Skeletal muscle satellite cell (primary cell): ENCODE results near the gene BSN. TPM values are rescaled to one million over a fixed set of nuclear protein-coding genes. Genes with fewer than 3 reads are reported as not detected.
A peak's percentile ranks its signal among the peaks of the same experiment; 100 is the strongest.

ENCODE experiments used
- H3K27me3 ChIP-seq: 2 replicates; pipeline ENCODE4 v1.7.0; 2013; ENCODE audit warnings: low read length; ENCODE audit not compliant: control insufficient read depth, insufficient read depth
- H3K36me3 ChIP-seq: 2 replicates; pipeline ENCODE4 v1.7.0; 2013; ENCODE audit warnings: mild to moderate bottlenecking, control low read depth, low read length; ENCODE audit not compliant: insufficient read depth
- H3K4me1 ChIP-seq: 2 replicates; pipeline ENCODE4 v1.7.0; 2013; ENCODE audit warnings: low read length; ENCODE audit not compliant: control insufficient read depth, insufficient read depth
- H3K4me2 ChIP-seq: 2 replicates; pipeline ENCODE4 v1.7.0; 2013; ENCODE audit warnings: mild to moderate bottlenecking, low read length
- H3K4me3 ChIP-seq: 2 replicates; pipeline ENCODE4 v1.7.0; 2013; ENCODE audit warnings: low read length
- H3K9ac ChIP-seq: 2 replicates; pipeline ENCODE4 v1.7.0; 2013; ENCODE audit warnings: mild to moderate bottlenecking, low read depth, low read length, moderate library complexity
- H3K9me3 ChIP-seq: replicated peaks from 2 replicates; pipeline ENCODE4 v1.7.0; 2013; ENCODE audit warnings: mild to moderate bottlenecking, control low read depth, low read length
- small RNA-seq: library from RNA; depleted of rRNA; stranded (forward); fragments of <200 nt; gene quantifications from one replicate; pipeline ENCODE3, GENCODE V24; 2012

BSN gene

DNA sequence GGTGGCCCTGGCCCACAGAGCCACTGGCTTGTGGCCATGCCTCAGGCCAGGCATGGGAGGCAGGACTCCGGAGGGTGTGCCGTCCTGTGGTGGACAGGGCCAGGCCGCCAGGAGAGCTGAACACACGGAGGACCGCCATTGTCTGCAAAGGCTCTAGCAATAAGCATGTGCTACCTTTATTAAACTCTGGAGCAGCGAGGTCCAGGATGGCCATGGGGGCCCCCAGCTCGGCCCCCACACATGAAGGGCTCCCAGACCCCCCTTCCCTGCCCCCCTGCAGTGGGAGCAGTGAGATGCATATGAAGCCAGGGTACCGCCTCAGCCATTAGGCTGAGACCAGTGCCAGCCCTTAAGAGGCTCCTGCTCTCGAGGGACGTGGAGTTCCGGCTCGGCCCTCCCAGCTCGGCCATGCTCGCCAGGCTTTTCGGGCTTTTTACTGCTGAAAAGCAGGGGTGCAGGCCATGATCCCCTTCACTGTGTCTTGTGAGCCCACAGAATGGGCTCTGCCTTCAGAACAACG is 162.5 kb downstream of the BSN start:
- H3K4me3 ChIP-seq: no peak overlapping the region
- H3K9ac ChIP-seq: no peak overlapping the region
- peaks cover 14% of the 10 kb centered on the region for H3K36me3 ChIP-seq
- H3K27me3 ChIP-seq: no peaks in the 10 kb centered on the region
- H3K4me2 ChIP-seq: no peak overlapping the region
- no peaks in the 10 kb centered on the region for H3K9me3 ChIP-seq
- peaks cover 10% of the 10 kb centered on the region for H3K4me1 ChIP-seq

- Histone ChIP-seq H3K36me3 (peaks cover 20% of the 10 kb centered on the region), H3K4me3 (no peak overlapping the region), H3K9ac (no peak overlapping the region)
Measured at GRCh38 chr3:49717211-49717958, 163.1 kb downstream of the BSN start.

DNA sequence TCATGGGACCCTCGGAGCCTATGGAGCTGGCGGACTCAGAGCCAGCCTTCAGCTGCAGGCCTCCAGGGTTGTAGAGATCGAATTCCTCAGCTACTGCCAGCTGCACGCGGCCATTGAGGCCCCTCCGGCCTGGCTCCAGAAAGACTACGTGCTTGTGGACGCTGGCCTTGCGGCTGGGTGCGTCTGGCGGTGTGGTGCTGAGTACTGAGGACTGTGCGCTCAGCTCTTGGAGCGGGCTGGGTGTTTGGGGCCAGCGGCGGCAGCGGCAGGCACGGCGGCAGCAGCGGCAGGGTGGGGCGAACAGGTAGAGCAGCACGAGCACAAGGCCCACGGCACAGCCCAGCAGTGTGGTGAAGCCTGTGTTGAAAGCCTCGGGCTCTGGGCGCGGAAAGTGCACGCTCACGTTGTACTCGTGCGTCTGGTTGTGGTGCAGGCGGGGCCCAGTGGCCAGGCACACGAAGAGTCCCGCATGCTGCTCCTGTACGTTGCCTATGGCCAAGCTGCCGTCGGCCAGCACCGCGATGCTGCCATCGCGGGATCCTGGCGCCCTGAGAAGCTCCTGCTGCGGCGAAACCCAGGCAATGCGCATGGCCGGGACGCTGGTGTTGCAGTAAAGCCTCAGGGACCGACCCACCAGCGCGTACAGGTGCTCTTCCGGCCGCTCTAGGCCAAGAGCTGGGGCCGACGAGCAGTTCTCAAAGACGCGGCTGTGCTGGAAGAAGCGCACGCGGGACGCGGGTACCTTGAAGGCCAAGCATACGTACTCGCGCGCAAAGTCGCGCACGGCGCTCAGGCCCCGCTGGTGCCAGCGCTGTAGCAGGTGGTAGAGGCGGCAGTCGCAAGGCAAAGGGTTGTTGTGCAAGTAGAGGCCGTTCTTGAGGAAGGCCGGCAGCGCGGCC is 163.9 kb downstream of the BSN start:
- no peak overlapping the region for H3K9ac ChIP-seq
- peaks cover 21% of the 10 kb centered on the region for H3K4me1 ChIP-seq
- no peaks in the 10 kb centered on the region for H3K9me3 ChIP-seq
- no peak overlapping the region for H3K4me3 ChIP-seq
- peaks cover 25% of the 10 kb centered on the region for H3K36me3 ChIP-seq
- H3K4me2 ChIP-seq: peak overlapping the region; percentile 91
- H3K27me3 ChIP-seq: no peaks in the 10 kb centered on the region

More at GRCh38 chr3:49717211-49717958, 163.1 kb downstream of the BSN start:
- H3K9me3 ChIP-seq: no peaks in the 10 kb centered on the region
- no peak overlapping the region for H3K4me2 ChIP-seq
- no peaks in the 10 kb centered on the region for H3K27me3 ChIP-seq
- peaks cover 13% of the 10 kb centered on the region for H3K4me1 ChIP-seq

GRCh38 chr3:49718858-49719213 is 164.6 kb downstream of the BSN start:
- no peaks in the 10 kb centered on the region for H3K27me3 ChIP-seq
- peaks cover 25% of the 10 kb centered on the region for H3K36me3 ChIP-seq
- peaks cover 21% of the 10 kb centered on the region for H3K4me1 ChIP-seq
- H3K4me2 ChIP-seq: peak overlapping the region; percentile 91
- H3K4me3 ChIP-seq: peak overlapping the region; percentile 66
- H3K9ac ChIP-seq: no peak overlapping the region
- H3K9me3 ChIP-seq: no peaks in the 10 kb centered on the region

GRCh38 chr3:49719214-49719884 is 165.1 kb downstream of the BSN start, which contains the start of gene AMIGO3:
TSS of gene AMIGO3 (minus strand) at chr3:49719684. CDS start at chr3:49719465, 219 bp downstream.
- no peak within 1 kb of the TSS for H3K9ac ChIP-seq
- H3K9me3 ChIP-seq: no peaks in the 10 kb centered on the region
- peak within 1 kb of the TSS; percentile 66 for H3K4me3 ChIP-seq
- peaks cover 24% of the 10 kb centered on the region for H3K4me1 ChIP-seq
- H3K4me2 ChIP-seq: peak within 1 kb of the TSS; percentile 91
- no peaks in the 10 kb centered on the region for H3K27me3 ChIP-seq
- H3K36me3 ChIP-seq: peaks cover 25% of the 10 kb centered on the region

Small RNA genes within 50 kb of the gene (small RNA-seq; reads per million reads assigned to genes)
- gene AMIGO3: not detected
